NCI-H2196 treated with DMSO at 0.1 percent for 48 hours (cell line): ENCODE measurements around the gene RCL1.
"Not testable (repeated sequence)": the region's sequence is repeated elsewhere in the genome, so short reads cannot be mapped to it uniquely, and the experiment has no call there.

ENCODE experiments used
- DNase-seq: peaks from one replicate; lab custom pipeline; 2025; ENCODE audit not compliant: unreplicated experiment; lab: John Stamatoyannopoulos, UW

RCL1 gene

DNA sequence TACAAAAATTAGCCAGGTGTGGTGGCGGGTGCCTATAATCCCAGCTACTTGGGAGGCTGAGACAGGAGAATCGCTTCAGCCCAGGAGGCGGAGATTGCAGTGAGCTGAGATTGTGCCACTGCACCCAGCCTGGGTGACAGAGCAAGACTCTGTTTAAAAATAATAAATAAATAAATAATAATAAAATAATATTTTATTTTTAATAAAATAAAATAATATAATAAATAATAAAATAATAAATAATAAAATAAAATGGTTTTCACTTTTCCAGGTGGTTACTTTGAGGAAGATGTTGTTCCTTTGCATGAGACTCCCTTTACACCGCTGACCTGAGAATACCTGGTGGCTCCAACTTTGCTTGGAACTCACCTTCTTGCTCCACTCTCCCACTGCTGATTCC, 82.8 kb downstream of the RCL1 start:
- DNase-seq, result no peak

GRCh38 chr9:4879115-4879558, 86.4 kb downstream of the RCL1 start:
- no peak for DNase-seq

- no peak for DNase-seq
Measured at GRCh38 chr9:4883326-4883873, 90.7 kb downstream of the RCL1 start.

- no peak for DNase-seq
Measured at GRCh38 chr9:4886698-4887097, 94.0 kb downstream of the RCL1 start.

- peak; percentile 26 for DNase-seq
Measured at GRCh38 chr9:4887556-4887955, 94.8 kb downstream of the RCL1 start.

GRCh38 chr9:4890242-4890641, 97.5 kb downstream of the RCL1 start:
- DNase-seq, result no peak

GRCh38 chr9:4890929-4891328, 98.2 kb downstream of the RCL1 start:
- DNase-seq, result no peak

DNA sequence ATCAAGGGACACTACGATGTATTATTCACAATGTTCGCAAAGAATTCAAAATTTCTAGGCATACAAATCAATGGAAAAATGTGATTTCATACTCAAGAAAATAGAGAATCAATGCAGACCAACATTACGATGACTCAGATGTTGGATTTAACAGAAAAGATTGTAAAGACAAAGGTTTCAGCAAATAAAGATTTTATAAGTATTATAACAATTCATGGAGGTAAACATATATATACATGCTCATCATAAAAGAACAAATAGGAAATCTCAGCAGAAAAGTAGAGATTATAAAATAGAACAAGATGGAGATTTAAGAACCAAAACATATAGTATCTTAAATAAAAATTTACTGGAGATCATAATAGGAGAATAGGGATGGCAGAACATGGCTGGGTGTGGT, 98.9 kb downstream of the RCL1 start:
- DNase-seq, result no peak

DNA sequence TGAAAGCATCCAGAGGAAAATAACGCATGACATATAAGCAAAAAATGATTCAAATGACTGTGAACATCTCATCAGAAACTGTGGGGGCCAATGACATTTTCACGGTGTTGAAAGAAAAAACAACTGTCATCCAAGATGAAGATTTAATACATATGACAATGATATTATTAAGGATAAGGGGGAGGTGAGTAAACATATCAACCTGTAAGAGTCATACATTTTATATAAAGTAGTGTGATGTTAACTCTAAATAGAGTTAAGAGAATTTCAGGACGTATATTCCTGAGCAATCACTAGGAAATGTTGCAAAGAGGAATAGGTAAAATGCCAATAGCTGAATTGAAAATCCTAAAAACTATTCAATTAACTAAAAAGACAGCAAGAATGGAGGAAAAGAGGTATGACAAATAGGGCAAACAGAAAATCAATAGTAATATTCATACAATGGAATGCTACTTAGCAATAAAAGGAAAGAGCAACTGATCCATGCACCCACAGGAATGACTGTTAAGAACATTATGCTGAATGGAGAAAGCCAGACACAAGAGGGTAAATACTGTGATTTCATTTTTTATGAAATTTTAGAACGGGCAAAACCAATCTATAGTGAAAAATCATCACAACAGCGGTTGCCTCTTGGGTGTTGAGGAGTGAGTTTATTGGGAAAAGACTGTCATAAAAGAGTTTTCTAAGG, 99.9 kb downstream of the RCL1 start:
- no peak for DNase-seq

GRCh38 chr9:4894076-4894475, 101.3 kb downstream of the RCL1 start:
- no peak for DNase-seq

DNA sequence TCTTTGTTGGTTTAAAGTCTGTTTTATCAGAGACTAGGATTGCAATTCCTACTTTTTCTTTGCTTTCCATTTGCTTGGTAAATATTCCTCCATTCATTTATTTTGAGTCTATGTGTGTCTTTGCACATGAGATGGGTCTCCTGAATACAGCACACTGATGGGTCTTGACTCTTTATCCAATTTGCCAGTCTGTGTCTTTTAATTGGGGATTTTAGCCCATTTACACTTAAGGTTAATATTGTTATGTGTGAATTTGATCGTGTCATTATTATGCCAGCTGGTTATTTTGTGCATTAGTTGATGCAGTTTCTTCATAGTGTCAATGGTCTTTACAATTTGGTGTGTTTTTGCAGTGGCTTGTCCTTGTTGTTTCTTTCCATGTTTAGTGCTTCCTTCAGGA, 107.1 kb downstream of the RCL1 start:
- not testable (repeated sequence) for DNase-seq

DNA sequence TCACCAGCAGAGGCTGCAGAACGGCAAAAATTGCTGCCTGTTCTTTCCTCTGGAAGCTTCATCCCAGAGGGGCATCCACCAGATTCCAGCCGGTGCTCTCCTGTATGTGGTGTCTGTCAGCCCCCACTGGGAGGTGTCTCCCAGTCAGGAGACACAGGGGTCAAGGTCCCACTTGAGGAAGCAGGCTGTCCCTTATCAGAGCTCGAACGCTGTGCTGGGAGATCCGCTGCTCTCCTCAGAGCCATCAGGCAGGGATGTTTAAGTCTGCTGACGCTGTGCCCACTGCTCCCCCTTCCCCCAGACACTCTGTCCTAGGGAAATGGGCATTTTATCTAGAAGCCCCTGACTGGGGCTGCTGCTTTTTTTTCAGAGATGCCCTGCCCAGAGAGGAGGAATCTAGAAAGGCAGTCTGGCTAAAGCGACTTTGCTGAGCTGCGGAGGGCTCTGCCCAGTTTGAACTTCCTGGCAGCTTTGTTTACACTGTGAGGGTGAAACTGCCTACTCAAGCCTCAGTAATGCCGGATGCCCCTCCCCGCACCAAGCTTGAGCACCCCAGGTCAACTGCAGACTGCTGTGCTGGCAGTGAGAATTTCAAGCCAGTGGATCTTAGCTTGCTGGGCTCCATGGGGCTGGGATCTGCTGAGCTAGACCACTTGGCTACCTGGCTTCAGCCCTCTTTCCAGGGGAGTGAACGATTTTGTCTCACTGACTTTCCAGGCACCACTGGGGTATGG, 108.8 kb downstream of the RCL1 start:
- not testable (repeated sequence) for DNase-seq

DNA sequence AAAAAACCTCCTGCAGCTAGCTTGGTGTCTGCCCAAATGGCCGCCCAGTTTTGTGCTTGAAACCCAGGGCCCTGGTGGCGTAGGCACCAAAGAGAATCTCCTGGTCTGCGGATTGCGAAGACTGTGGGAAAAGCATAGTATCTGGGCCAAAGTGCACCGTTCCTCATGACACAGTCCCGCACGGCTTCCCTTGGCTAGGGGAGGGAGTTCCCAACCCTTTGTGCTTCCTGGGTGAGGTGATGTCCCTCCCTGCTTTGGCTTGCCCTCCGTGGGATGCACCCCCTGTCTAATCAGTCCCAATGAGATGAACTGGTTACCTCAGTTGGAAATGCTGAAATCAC, 109.4 kb downstream of the RCL1 start:
- DNase-seq, result no peak

GRCh38 chr9:4904322-4905134, 111.8 kb downstream of the RCL1 start:
- DNase-seq, result peak; percentile 74

DNA sequence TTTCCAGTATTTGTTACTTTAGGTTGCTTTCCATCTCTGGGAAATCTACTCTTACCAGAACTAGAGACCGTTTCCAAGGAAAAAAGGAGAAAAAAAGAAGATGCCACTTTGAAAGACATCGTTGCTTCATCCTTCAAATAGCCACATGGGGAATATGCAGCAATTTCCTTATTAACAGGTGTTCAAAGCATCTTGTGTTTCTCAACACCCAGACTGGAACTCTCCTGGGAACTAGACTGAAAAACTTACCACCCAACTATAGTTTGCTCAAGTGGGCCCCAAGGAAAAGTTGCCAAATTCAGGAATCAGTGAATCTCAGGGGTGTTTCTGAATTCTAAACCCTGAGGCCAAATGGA, 112.4 kb downstream of the RCL1 start:
- no peak for DNase-seq
